ENCODE data around the gene CHST6. TPM values are rescaled to one million over a fixed set of nuclear protein-coding genes. Genes with fewer than 3 reads are reported as not detected.
A peak's percentile ranks its signal among the peaks of the same experiment; 100 is the strongest.
"Not testable (repeated sequence)": the region's sequence is repeated elsewhere in the genome, so short reads cannot be mapped to it uniquely, and the experiment has no call there.

CHST6 gene
- polyA plus RNA-seq (2013, experiment 1 of 2) = 0.26 TPM
- 0.32 TPM for polyA plus RNA-seq (2013, experiment 2 of 2)

DNA sequence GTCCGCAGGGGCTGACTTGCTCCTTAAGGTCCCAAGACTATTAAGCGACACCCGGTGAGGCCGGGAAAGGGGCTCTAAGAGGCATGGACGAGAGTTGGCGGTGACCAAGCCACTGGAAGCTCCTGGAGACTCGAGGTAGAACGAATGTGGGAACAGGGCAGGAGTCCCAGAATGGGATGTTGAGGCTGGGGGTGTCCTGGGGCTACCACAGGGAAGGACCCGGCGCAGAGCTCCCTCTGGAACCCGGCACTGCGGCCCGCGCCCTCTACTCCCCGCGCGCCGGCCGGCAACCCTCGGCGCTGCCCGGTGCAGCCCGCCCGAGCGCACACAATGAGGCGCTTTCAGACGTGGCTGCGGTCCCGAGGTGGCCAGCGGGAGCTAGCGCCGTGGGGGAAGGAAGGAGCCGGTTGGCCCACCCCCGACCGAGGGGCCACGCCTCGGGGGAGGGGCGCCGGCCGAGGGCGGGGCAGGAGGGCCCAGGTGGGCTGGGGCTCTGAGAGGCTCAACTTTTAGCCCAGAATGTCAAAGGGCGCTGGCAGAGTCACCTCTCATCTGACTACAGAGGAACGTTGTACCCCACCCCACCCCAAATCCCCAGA lies at the start of gene CHST6:
TSS of gene CHST6 (minus strand) at position 366 of the 599 bp plus-strand sequence. CDS start 15,613 bp downstream, outside the sequence.
- peak within 1 kb of the TSS in 1 of 2 experiments; percentile 67 for H3K14ac ChIP-seq (ENCODE audit: low read length in 2 of 2)
- H3K18ac ChIP-seq (ENCODE audit: low read depth in 1 of 2, low read length in 2 of 2) = peak within 1 kb of the TSS in 1 of 2 experiments; percentile 30
- no peaks in the 10 kb centered on the region for H3K9me3 ChIP-seq (ENCODE audit: control insufficient read depth, low read length)
- H3K9ac ChIP-seq (ENCODE audit: low read length) = peak within 1 kb of the TSS; percentile 54
- peaks cover 13% of the 10 kb centered on the region for H3K4me1 ChIP-seq (ENCODE audit: control insufficient read depth, insufficient read depth, low read depth, low read length)
- peak within 1 kb of the TSS; percentile 75 for H3K4me2 ChIP-seq (ENCODE audit: low read length, poor library complexity, severe bottlenecking)
- H3K4ac ChIP-seq (ENCODE audit: low read depth in 1 of 2, low read length in 2 of 2) = no peak within 1 kb of the TSS
- peak within 1 kb of the TSS; percentile 15 for H4K8ac ChIP-seq (ENCODE audit: low read length)
- no peak within 1 kb of the TSS for H2BK5ac ChIP-seq (ENCODE audit: low read depth, low read length, poor library complexity, severe bottlenecking)
- peak within 1 kb of the TSS; percentile 22 for H2AK5ac ChIP-seq (ENCODE audit: low read length, severe bottlenecking)
- peak; percentile 16 for DNase-seq
- peak within 1 kb of the TSS; percentile 19 for H2BK120ac ChIP-seq (ENCODE audit: low read depth, low read length)
- no peak within 1 kb of the TSS for H3K23ac ChIP-seq (ENCODE audit: low read length in 2 of 2)
- H3K27ac ChIP-seq (ENCODE audit: low read length, poor library complexity, severe bottlenecking) = no peak within 1 kb of the TSS
- H3K4me3 ChIP-seq (ENCODE audit: insufficient read depth in 1 of 2, low read depth in 1 of 2, low read length in 2 of 2) = peak within 1 kb of the TSS; percentile 2 to 74
- peaks cover 39 to 43% of the 10 kb centered on the region in 2 experiments for H3K27me3 ChIP-seq (ENCODE audit: control insufficient read depth in 1 of 2, insufficient read depth in 1 of 2, low read length in 2 of 2)
- H2BK12ac ChIP-seq (ENCODE audit: low read length in 2 of 2) = no peak within 1 kb of the TSS
- H4K91ac ChIP-seq (ENCODE audit: low read length) = no peak within 1 kb of the TSS
- H2AFZ ChIP-seq (ENCODE audit: low read depth, low read length) = peak within 1 kb of the TSS; percentile 75
- no peaks in the 10 kb centered on the region for H3K79me1 ChIP-seq (replicated peaks; ENCODE audit: low read length, poor library complexity, severe bottlenecking)
- WGBS = 2% methylated on average over 34 of the region's 43 CpGs
- no peaks in the 10 kb centered on the region for H3K36me3 ChIP-seq (ENCODE audit: control insufficient read depth in 1 of 2, insufficient read depth in 2 of 2, low read depth in 1 of 2, low read length in 2 of 2)
- H2BK15ac ChIP-seq (ENCODE audit: low read depth, poor library complexity, severe bottlenecking) = peak within 1 kb of the TSS; percentile 23

DNA sequence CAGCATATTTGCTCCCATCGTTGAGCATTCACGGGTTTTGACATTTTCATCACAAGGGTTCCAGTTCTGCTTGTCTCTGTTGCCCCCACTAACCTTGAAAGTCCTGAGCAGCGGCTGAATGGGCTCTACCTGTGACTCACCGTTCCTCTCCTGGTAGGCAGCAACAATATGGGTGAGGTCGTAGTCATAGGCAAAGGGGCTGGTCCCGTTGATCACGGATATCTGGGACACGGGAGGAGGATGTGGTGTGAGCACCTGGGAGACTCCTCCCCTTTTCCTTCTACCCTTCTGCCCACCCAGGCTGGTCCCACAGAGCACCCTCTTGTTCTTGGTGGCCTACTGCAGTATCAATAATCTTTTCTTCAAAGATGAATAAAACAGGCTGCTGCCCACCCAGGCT lies 47.2 kb upstream of the CHST6 start:
- not testable (repeated sequence) for H3K27me3 ChIP-seq (ENCODE audit: control insufficient read depth in 1 of 2, insufficient read depth in 1 of 2, low read length in 2 of 2); H3K18ac ChIP-seq (ENCODE audit: low read depth in 1 of 2, low read length in 2 of 2); H4K91ac ChIP-seq (ENCODE audit: low read length); H3K14ac ChIP-seq (ENCODE audit: low read length in 2 of 2); H2BK5ac ChIP-seq (ENCODE audit: low read depth, low read length, poor library complexity, severe bottlenecking); H3K4me2 ChIP-seq (ENCODE audit: low read length, poor library complexity, severe bottlenecking); H2BK15ac ChIP-seq (ENCODE audit: low read depth, poor library complexity, severe bottlenecking); H4K8ac ChIP-seq (ENCODE audit: low read length); H3K4me1 ChIP-seq (ENCODE audit: control insufficient read depth, insufficient read depth, low read depth, low read length); H3K79me1 ChIP-seq (replicated peaks; ENCODE audit: low read length, poor library complexity, severe bottlenecking); H2AFZ ChIP-seq (ENCODE audit: low read depth, low read length); H3K27ac ChIP-seq (ENCODE audit: low read length, poor library complexity, severe bottlenecking); H3K9me3 ChIP-seq (ENCODE audit: control insufficient read depth, low read length); H2BK12ac ChIP-seq (ENCODE audit: low read length in 2 of 2); H2BK120ac ChIP-seq (ENCODE audit: low read depth, low read length); H3K23ac ChIP-seq (ENCODE audit: low read length in 2 of 2); H3K4me3 ChIP-seq (ENCODE audit: insufficient read depth in 1 of 2, low read depth in 1 of 2, low read length in 2 of 2); H2AK5ac ChIP-seq (ENCODE audit: low read length, severe bottlenecking); H3K4ac ChIP-seq (ENCODE audit: low read depth in 1 of 2, low read length in 2 of 2); DNase-seq; H3K9ac ChIP-seq (ENCODE audit: low read length)
- peaks cover 0 to 19% of the 10 kb centered on the region in 2 experiments for H3K36me3 ChIP-seq (ENCODE audit: control insufficient read depth in 1 of 2, insufficient read depth in 2 of 2, low read depth in 1 of 2, low read length in 2 of 2)
- WGBS = 90% methylated on average over 8 of the region's 8 CpGs

DNA sequence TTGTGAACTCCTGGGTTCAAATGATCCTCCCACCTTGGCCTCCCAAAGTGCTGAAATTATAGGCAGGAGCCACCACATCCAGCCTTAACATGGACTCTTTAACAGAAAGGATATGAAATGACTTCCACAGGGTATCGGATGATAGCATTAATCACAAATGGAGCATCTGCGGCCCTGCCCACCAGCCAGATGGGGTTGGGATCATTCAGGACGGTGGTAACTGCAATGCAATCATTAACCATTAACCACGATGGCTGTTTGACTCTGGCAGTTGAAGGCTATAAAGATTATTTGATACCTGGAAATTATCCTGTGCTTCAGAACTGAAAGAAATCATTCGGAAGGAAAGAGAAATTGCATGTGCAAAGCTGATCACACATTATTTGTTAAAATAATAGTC lies 46.0 kb upstream of the CHST6 start:
- Histone ChIP-seq H3K9ac (ENCODE audit: low read length) (no peak overlapping the region), H2AK5ac (ENCODE audit: low read length, severe bottlenecking) (no peak overlapping the region), H2BK12ac (ENCODE audit: low read length in 2 of 2) (no peak overlapping the region), H3K9me3 (ENCODE audit: control insufficient read depth, low read length) (no peaks in the 10 kb centered on the region), H3K36me3 (ENCODE audit: control insufficient read depth in 1 of 2, insufficient read depth in 2 of 2, low read depth in 1 of 2, low read length in 2 of 2) (peaks cover 0 to 19% of the 10 kb centered on the region in 2 experiments), H3K27me3 (ENCODE audit: control insufficient read depth in 1 of 2, insufficient read depth in 1 of 2, low read length in 2 of 2) (no peaks in the 10 kb centered on the region), H2BK5ac (ENCODE audit: low read depth, low read length, poor library complexity, severe bottlenecking) (no peak overlapping the region), H3K27ac (ENCODE audit: low read length, poor library complexity, severe bottlenecking) (no peak overlapping the region), H3K4me1 (ENCODE audit: control insufficient read depth, insufficient read depth, low read depth, low read length) (no peaks in the 10 kb centered on the region), H3K4ac (ENCODE audit: low read depth in 1 of 2, low read length in 2 of 2) (no peak overlapping the region), H2AFZ (ENCODE audit: low read depth, low read length) (no peak overlapping the region), H4K8ac (ENCODE audit: low read length) (no peak overlapping the region), H2BK120ac (ENCODE audit: low read depth, low read length) (no peak overlapping the region), H3K4me3 (ENCODE audit: insufficient read depth in 1 of 2, low read depth in 1 of 2, low read length in 2 of 2) (no peak overlapping the region), H3K79me1 (replicated peaks; ENCODE audit: low read length, poor library complexity, severe bottlenecking) (no peaks in the 10 kb centered on the region), H3K18ac (ENCODE audit: low read depth in 1 of 2, low read length in 2 of 2) (no peak overlapping the region), H3K23ac (ENCODE audit: low read length in 2 of 2) (peak overlapping the region in 1 of 2 experiments; percentile 64), H4K91ac (ENCODE audit: low read length) (no peak overlapping the region), H2BK15ac (ENCODE audit: low read depth, poor library complexity, severe bottlenecking) (no peak overlapping the region), H3K4me2 (ENCODE audit: low read length, poor library complexity, severe bottlenecking) (no peak overlapping the region), H3K14ac (ENCODE audit: low read length in 2 of 2) (no peak overlapping the region)
- no peak for DNase-seq
- 93% methylated on average over 4 of the region's 5 CpGs for WGBS

DNA sequence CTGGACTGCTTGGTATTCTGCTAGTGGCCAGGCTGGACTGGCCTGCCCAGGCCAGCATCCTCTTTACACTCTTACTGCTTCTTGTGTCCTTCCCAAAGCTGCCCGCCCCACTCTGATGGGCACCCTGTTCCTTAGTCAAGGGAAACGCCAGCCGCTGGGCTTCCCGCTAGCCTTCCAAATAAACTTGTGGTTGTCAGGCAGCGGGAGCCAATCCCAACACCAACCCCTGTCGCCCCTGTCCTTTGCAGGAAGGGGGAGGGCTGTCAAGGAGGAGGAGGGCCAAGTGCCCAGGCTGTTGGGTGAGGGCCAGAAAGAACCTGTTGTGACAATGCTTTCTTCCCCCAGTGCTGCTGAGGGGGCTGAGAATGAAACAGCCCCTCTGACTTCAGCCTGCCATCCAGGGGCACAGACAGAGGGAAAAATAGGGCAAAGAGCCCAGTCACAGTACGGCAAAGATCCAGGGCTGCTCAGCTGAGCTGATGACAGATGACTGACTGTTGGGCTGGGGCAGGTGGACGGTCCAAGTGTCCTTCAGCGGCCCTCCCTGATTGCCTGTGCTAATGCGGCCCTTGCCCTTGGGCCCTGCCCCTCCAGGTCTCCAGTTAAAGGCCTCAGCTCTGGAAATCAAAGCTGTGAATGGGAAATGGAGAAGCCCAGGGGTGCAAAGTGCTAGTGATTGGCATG lies 43.8 kb upstream of the CHST6 start:
- not testable (repeated sequence) for H3K9ac ChIP-seq (ENCODE audit: low read length); H3K27me3 ChIP-seq (ENCODE audit: control insufficient read depth in 1 of 2, insufficient read depth in 1 of 2, low read length in 2 of 2); H2BK5ac ChIP-seq (ENCODE audit: low read depth, low read length, poor library complexity, severe bottlenecking); H3K4me2 ChIP-seq (ENCODE audit: low read length, poor library complexity, severe bottlenecking); H2AK5ac ChIP-seq (ENCODE audit: low read length, severe bottlenecking); H3K14ac ChIP-seq (ENCODE audit: low read length in 2 of 2); H3K27ac ChIP-seq (ENCODE audit: low read length, poor library complexity, severe bottlenecking); H3K4me3 ChIP-seq (ENCODE audit: insufficient read depth in 1 of 2, low read depth in 1 of 2, low read length in 2 of 2); H2BK15ac ChIP-seq (ENCODE audit: low read depth, poor library complexity, severe bottlenecking); H2BK12ac ChIP-seq (ENCODE audit: low read length in 2 of 2); DNase-seq; H2AFZ ChIP-seq (ENCODE audit: low read depth, low read length); H3K4me1 ChIP-seq (ENCODE audit: control insufficient read depth, insufficient read depth, low read depth, low read length); H4K91ac ChIP-seq (ENCODE audit: low read length); H2BK120ac ChIP-seq (ENCODE audit: low read depth, low read length); H3K23ac ChIP-seq (ENCODE audit: low read length in 2 of 2); H4K8ac ChIP-seq (ENCODE audit: low read length); H3K9me3 ChIP-seq (ENCODE audit: control insufficient read depth, low read length); H3K79me1 ChIP-seq (replicated peaks; ENCODE audit: low read length, poor library complexity, severe bottlenecking); H3K4ac ChIP-seq (ENCODE audit: low read depth in 1 of 2, low read length in 2 of 2); H3K18ac ChIP-seq (ENCODE audit: low read depth in 1 of 2, low read length in 2 of 2); H3K36me3 ChIP-seq (ENCODE audit: control insufficient read depth in 1 of 2, insufficient read depth in 2 of 2, low read depth in 1 of 2, low read length in 2 of 2)
- WGBS = 97% methylated on average over 5 of the region's 10 CpGs

Measured in mesenchymal stem cell (in vitro differentiated cells and primary cell).